Adrenal gland (tissue), 12 donors: ENCODE results near the gene ADIRF. TPM values are rescaled to one million over a fixed set of nuclear protein-coding genes. Genes with fewer than 3 reads are reported as not detected.

Source experiments
- DNase-seq, 7 donors: peaks; one replicate each; pipeline ENCODE4 v3.0.0-alpha.2; 2019 to 2020
- H3K27ac ChIP-seq, 5 donors: fragments of 200-600 bp; sonication (generic) in 4 of 5; 1 replicate in 3 of 5; 2 replicates in 2 of 5; pipeline versions ENCODE4 v1.5.1 to v1.8.0; 2016 to 2020; ENCODE audit warnings: mild to moderate bottlenecking in 1 of 5
- H3K27me3 ChIP-seq: fragments of 200-600 bp; 2 replicates; pipeline ENCODE4 v1.8.0; 2021
- H3K36me3 ChIP-seq, 2 donors: fragments of 200-600 bp; replicated peaks in 1 of 2; 1 replicate in 1 of 2; 2 replicates in 1 of 2; pipeline versions ENCODE4 v1.5.1 to v1.8.0; 2018 to 2022
- H3K4me1 ChIP-seq, 2 donors: fragments of 200-600 bp; replicated peaks in 1 of 2; 1 replicate in 1 of 2; 2 replicates in 1 of 2; pipeline versions ENCODE4 v1.5.1 to v1.8.0; 2018 to 2021
- H3K4me3 ChIP-seq, 4 donors: fragments of 200-600 bp; sonication (generic) in 3 of 4; one replicate each; pipeline ENCODE4 v1.5.1; 2016 to 2018
- H3K9me3 ChIP-seq, 3 donors: fragments of 200-600 bp; sonication (generic) in 1 of 3; replicated peaks in 1 of 3; 1 replicate in 2 of 3; 2 replicates in 1 of 3; pipeline versions ENCODE4 v1.5.1 to v1.8.0; 2016 to 2021
- POLR2A ChIP-seq, 2 donors: fragments of 450-650 bp; IDR thresholded peaks; one replicate each; pipeline ENCODE4 v1.6.1; 2017; ENCODE audit warnings: antibody characterized with exemption in 2 of 2, mild to moderate bottlenecking in 2 of 2, moderate library complexity in 1 of 2
- WGBS, 4 donors: extraction: QIAGEN DNeasy Blood & Tissue Kit in 2 of 4; methylation state at CpG; one replicate each; pipeline versions ENCODE4 v1.1.5 to v1.1.7; 2013 to 2017; 5-methylcytosine and 5-hydroxymethylcytosine counted together
- intact Hi-C, 2 donors: fragments of 100-400 bp; cut with DNase I; formaldehyde crosslinking; loops; one replicate each; pipeline versions ENCODE4 v1.14.1 to v1.15.0; 2022 to 2023
- polyA plus RNA-seq, 3 donors: library from polyadenylated mRNA; stranded (reverse); fragments of 200-250 nt in 2 of 3; fragments of 350-450 nt in 1 of 3; fragmentation: Illumina TruSeq in 1 of 3; extraction: RNeasy Lipid Tissue Mini Kit (QIAGEN cat#74804) in 1 of 3; gene quantifications; one replicate each; pipeline ENCODE4 v1.2.3, GENCODE V29; 2013 to 2014
- total RNA-seq, 9 donors: library from RNA; depleted of rRNA in 4 of 9; stranded (reverse); fragments of >200 nt in 4 of 9; fragments of 120-200 nt in 1 of 9; fragmentation: NEBNext Ultra II Directional in 1 of 9; extraction: Animal tissue kit (Norgen Biotek cat#: 25700) in 1 of 9; gene quantifications; one replicate each; pipeline versions ENCODE4 v1.1.0 to v1.2.4, GENCODE V29; 2013 to 2023
- TF ChIP-seq, protein P1 (sequence below), 6 experiments: fragments of 450-650 bp in 4 of 6; fragments of 200-600 bp in 2 of 6; sonication (generic) in 1 of 6; IDR thresholded peaks; 1 replicate in 5 of 6; 2 replicates in 1 of 6; pipeline versions ENCODE4 v1.5.1 to v1.8.0; 2016 to 2021; ENCODE audit warnings: antibody characterized with exemption in 6 of 6, mild to moderate bottlenecking in 2 of 6, moderate library complexity in 1 of 6
- donor health status: healthy with polysubstance abuse.
- donor health status: Bipolar disorder and iron deficiency.
- donor health status: DM: yes; HTN: yes; CAD: no.
- donor health status: DM: no; HTN: no; CAD: no.
- donor health status: DM: no; HTN: no; CAD: no.
- donor health status: DM: yes; HTN: yes; CAD: no.

Gene ADIRF
- total and polyA plus RNA-seq, 12 donors = 3.3 to 592 (median 22.6) TPM

DNA sequence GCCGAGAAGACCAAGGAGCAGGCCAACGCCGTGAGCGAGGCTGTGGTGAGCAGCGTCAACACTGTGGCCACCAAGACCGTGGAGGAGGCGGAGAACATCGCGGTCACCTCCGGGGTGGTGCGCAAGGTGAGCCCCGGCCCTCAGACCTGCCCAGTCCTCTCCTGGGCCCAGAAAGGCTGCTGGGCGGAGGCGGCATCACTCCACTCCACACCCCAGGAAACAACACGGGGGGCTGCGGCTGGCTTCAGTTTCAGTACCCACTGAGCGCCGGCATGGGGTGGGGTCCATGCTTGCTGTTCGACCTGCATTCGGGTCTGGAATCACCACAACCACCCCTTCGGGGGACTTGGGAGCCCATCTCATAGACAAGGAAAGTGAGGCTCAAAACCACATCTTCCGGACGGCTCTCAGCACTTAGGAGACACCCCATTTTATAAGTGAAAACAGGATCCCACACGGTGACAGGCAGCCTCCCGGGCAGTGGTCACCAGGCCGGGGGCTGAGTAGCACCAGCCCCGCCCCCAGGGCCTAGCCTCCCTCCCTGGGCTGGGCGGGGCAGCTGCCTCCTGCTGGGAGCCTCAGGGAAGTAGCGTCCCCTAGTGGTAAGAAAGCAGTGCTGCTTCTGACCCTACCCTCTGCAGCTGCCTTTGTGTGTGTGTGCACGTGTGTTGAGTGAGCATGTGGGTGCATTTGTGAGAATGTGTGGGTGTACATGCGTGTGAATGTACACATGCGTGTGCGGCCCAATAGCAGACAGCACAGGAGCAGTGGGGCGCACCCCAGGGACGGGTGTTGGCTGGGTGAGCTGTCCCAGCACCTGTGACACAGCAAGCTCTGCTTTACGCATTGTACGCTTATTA lies 8.0 kb upstream of the ADIRF start:
- peak overlapping the region in 1 of 4 donors; percentile 57 for H3K4me3 ChIP-seq
- peak overlapping the region in 3 of 5 donors; percentile 79 to 94 (median 92) for H3K27ac ChIP-seq
- DNase-seq = peak; percentile 65 to 78 (median 74)
- no peaks in the 10 kb centered on the region for H3K36me3 ChIP-seq
- H3K4me1 ChIP-seq = peaks cover 35 to 45% of the 10 kb centered on the region in 2 donors
- TF ChIP-seq POLR2A (IDR thresholded peaks at IDR 0.05) = no peak
- TF ChIP-seq, protein P1, sequence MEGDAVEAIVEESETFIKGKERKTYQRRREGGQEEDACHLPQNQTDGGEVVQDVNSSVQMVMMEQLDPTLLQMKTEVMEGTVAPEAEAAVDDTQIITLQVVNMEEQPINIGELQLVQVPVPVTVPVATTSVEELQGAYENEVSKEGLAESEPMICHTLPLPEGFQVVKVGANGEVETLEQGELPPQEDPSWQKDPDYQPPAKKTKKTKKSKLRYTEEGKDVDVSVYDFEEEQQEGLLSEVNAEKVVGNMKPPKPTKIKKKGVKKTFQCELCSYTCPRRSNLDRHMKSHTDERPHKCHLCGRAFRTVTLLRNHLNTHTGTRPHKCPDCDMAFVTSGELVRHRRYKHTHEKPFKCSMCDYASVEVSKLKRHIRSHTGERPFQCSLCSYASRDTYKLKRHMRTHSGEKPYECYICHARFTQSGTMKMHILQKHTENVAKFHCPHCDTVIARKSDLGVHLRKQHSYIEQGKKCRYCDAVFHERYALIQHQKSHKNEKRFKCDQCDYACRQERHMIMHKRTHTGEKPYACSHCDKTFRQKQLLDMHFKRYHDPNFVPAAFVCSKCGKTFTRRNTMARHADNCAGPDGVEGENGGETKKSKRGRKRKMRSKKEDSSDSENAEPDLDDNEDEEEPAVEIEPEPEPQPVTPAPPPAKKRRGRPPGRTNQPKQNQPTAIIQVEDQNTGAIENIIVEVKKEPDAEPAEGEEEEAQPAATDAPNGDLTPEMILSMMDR (IDR thresholded peaks at IDR 0.05) = peak; percentile 94 to 99 (median 98)
- no peaks in the 10 kb centered on the region for H3K9me3 ChIP-seq
- 71 to 81% (median 75%) methylated on average over 28 to 37 of the region's 37 CpGs for WGBS, 4 donors
- intact Hi-C loops = no loop called here
- no peaks in the 10 kb centered on the region for H3K27me3 ChIP-seq

DNA sequence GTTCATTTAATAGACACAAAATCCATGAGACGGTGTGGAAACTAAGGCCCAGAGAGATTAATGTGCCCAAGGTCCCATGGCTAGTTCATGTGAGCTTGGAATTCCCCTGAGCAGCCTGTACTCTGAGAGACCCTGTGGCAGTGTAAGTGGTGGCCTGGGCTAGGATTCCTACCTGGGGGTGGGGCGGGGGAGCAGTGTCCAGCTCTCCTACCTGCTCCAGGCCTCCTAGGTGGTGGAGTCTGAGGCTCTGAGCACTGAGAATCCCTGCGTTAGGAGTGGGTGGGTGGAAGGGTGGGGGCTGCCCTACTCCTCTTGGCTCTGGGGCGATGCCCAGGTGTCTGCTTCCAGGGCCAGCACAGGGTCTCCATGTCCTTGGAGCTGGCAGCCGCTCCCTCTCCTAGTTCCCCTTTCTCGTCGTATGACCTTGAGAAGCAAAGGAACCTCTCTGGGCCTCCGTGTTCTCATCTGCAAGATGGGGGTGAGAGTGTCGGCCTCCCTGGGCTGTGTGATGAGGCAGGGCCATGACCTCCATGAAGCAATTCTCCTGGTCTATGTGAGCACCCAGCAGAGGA lies 7.3 kb upstream of the ADIRF start:
- H3K27me3 ChIP-seq = no peaks in the 10 kb centered on the region
- DNase-seq = peak in 5 of 7 donors; percentile 18 to 53 (median 20)
- intact Hi-C loops = no loop called here
- H3K4me1 ChIP-seq = peaks cover 32 to 43% of the 10 kb centered on the region in 2 donors
- H3K36me3 ChIP-seq = no peaks in the 10 kb centered on the region
- H3K4me3 ChIP-seq = no peak overlapping the region
- no peaks in the 10 kb centered on the region for H3K9me3 ChIP-seq
- WGBS, 4 donors = 54 to 79% (median 62%) methylated on average over 4 to 9 of the region's 9 CpGs
- peak overlapping the region in 3 of 5 donors; percentile 15 to 94 (median 92) for H3K27ac ChIP-seq
- TF ChIP-seq, protein P1 (IDR thresholded peaks at IDR 0.05) = no peak
- no peak for TF ChIP-seq POLR2A (IDR thresholded peaks at IDR 0.05)

DNA sequence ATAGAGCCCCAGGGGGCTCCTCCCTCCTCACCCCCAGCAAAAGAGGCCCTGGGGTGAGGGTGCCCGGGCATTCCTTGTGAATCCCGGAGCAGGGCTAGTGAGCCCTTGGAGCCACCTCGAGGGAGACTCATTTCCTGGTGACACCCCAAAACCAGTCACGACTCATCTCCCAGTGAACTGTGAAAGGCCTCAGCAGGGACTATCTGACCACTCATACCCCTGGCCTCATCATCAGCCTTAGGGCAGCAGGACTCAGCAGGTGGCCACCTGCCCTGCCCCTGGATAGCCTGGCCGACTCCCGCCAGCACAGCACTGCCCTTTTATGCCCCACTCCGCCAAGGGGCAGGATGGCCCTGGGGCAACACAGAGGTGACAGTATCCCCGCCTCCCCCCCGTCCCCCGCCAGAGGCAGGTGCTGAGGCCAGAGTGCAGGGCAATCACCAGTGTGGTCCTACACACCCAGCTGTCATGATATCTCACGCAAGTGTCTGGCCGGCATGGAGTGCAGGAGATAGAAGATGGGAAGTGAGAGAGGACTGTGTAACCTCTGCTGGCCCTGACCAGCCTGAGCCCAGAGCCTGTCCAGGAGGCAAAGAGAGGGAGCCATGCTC lies 6.7 kb upstream of the ADIRF start:
- Histone ChIP-seq H3K9me3 (no peaks in the 10 kb centered on the region), H3K36me3 (no peaks in the 10 kb centered on the region), H3K4me3 (no peak overlapping the region), H3K27ac (peak overlapping the region in 1 of 5 donors; percentile 32), H3K27me3 (no peaks in the 10 kb centered on the region), H3K4me1 (peaks cover 38 to 50% of the 10 kb centered on the region in 2 donors)
- DNase-seq = peak in 5 of 7 donors; percentile 4 to 49 (median 24)
- TF ChIP-seq POLR2A (IDR thresholded peaks at IDR 0.05) = no peak
- TF ChIP-seq, protein P1 (IDR thresholded peaks at IDR 0.05) = no peak
- 89 to 92% (median 91%) methylated on average over 6 to 12 of the region's 12 CpGs for WGBS, 4 donors
- intact Hi-C loops = no loop called here
